ENCODE measurements around the gene CSNK2A1. TPM values are rescaled to one million over a fixed set of nuclear protein-coding genes. Genes with fewer than 3 reads are reported as not detected.

CSNK2A1 gene
- total and polyA plus RNA-seq, 2 donors from 2014 or later, result 39.7 to 100 TPM

- Histone ChIP-seq H3K9ac (ENCODE audit: low read length in 3 of 3) (no peak overlapping the region), H3K27me3 (ENCODE audit: control insufficient read depth, insufficient read depth, low read length) (no peaks in the 10 kb centered on the region), H3K36me3 (ENCODE audit: control insufficient read depth in 2 of 3, insufficient read depth in 3 of 3, low read length in 3 of 3) (peaks cover 2 to 23% (median 10%) of the 10 kb centered on the region in 3 donors), H3K4me3 (ENCODE audit: low read length in 3 of 3) (no peak overlapping the region), H3K9me3 (ENCODE audit: control insufficient read depth in 2 of 3, insufficient read depth in 1 of 3, low read length in 3 of 3) (no peaks in the 10 kb centered on the region), H3K27ac (ENCODE audit: low read depth in 2 of 2, low read length in 2 of 2) (peak overlapping the region in 1 of 2 donors; percentile 5), H3K4me1 (ENCODE audit: control insufficient read depth in 2 of 3, insufficient read depth in 2 of 3, low read depth in 1 of 3, low read length in 3 of 3) (peaks cover 0 to 8% (median 0%) of the 10 kb centered on the region in 3 donors)
- intact Hi-C loops (cut with DNase I), result no loop called here
- DNase-seq, result no peak
- FAIRE-seq, result no peak
- TF ChIP-seq CTCF (IDR thresholded peaks at IDR 0.05; ENCODE audit: borderline replicate concordance, extremely low read depth, insufficient read depth), result no peak
These were observed 97.9 kb downstream of the CSNK2A1 start for GRCh38 chr20:445514-446336.

GRCh38 chr20:444862-445426 is 98.6 kb downstream of the CSNK2A1 start:
- intact Hi-C loops (cut with DNase I), result no loop called here
- FAIRE-seq (no peak), DNase-seq (no peak)
- H3K4me3 ChIP-seq (ENCODE audit: low read length in 3 of 3), result no peak overlapping the region
- no peak overlapping the region for H3K9ac ChIP-seq (ENCODE audit: low read length in 3 of 3)
- no peak overlapping the region for H3K27ac ChIP-seq (ENCODE audit: low read depth in 2 of 2, low read length in 2 of 2)
- H3K9me3 ChIP-seq (ENCODE audit: control insufficient read depth in 2 of 3, insufficient read depth in 1 of 3, low read length in 3 of 3), result no peaks in the 10 kb centered on the region
- H3K4me1 ChIP-seq (ENCODE audit: control insufficient read depth in 2 of 3, insufficient read depth in 2 of 3, low read depth in 1 of 3, low read length in 3 of 3), result peaks cover 0 to 8% (median 0%) of the 10 kb centered on the region in 3 donors
- TF ChIP-seq CTCF (IDR thresholded peaks at IDR 0.05; ENCODE audit: borderline replicate concordance, extremely low read depth, insufficient read depth), result no peak
- no peaks in the 10 kb centered on the region for H3K27me3 ChIP-seq (ENCODE audit: control insufficient read depth, insufficient read depth, low read length)
- H3K36me3 ChIP-seq (ENCODE audit: control insufficient read depth in 2 of 3, insufficient read depth in 3 of 3, low read length in 3 of 3), result peaks cover 8 to 31% (median 17%) of the 10 kb centered on the region in 3 donors

GRCh38 chr20:444117-444516 is 99.5 kb downstream of the CSNK2A1 start:
- intact Hi-C loops (cut with DNase I), result no loop called here
- no peak for FAIRE-seq
- Histone ChIP-seq H3K27me3 (ENCODE audit: control insufficient read depth, insufficient read depth, low read length) (no peaks in the 10 kb centered on the region), H3K4me3 (ENCODE audit: low read length in 3 of 3) (no peak overlapping the region), H3K9me3 (ENCODE audit: control insufficient read depth in 2 of 3, insufficient read depth in 1 of 3, low read length in 3 of 3) (no peaks in the 10 kb centered on the region), H3K4me1 (ENCODE audit: control insufficient read depth in 2 of 3, insufficient read depth in 2 of 3, low read depth in 1 of 3, low read length in 3 of 3) (peaks cover 0 to 11% (median 0%) of the 10 kb centered on the region in 3 donors), H3K36me3 (ENCODE audit: control insufficient read depth in 2 of 3, insufficient read depth in 3 of 3, low read length in 3 of 3) (peaks cover 8 to 39% (median 23%) of the 10 kb centered on the region in 3 donors), H3K27ac (ENCODE audit: low read depth in 2 of 2, low read length in 2 of 2) (no peak overlapping the region), H3K9ac (ENCODE audit: low read length in 3 of 3) (no peak overlapping the region)
- DNase-seq, result no peak
- no peak for TF ChIP-seq CTCF (IDR thresholded peaks at IDR 0.05; ENCODE audit: borderline replicate concordance, extremely low read depth, insufficient read depth)

Measured in kidney (tissue), 14 donors.